Right cardiac atrium (tissue), 5 donors: ENCODE results near the gene BBLN. TPM values are rescaled to one million over a fixed set of nuclear protein-coding genes. Genes with fewer than 3 reads are reported as not detected.

ENCODE experiments used
- ATAC-seq, 2 donors: fragments of 200-7000 bp; cut with Tn5 transposase; one replicate each; pipeline versions ENCODE4 v1.8.0 to v1.9.1; 2020; ENCODE audit warnings: moderate library complexity in 2 of 2, mild to moderate bottlenecking in 1 of 2
- DNase-seq, 3 donors: peaks; one replicate each; pipeline ENCODE4 v3.0.0-alpha.2; 2020
- H3K27ac ChIP-seq: one replicate; pipeline ENCODE4 v1.5.1; 2013; ENCODE audit warnings: mild to moderate bottlenecking, low read length, control low read depth, moderate library complexity
- H3K27me3 ChIP-seq: one replicate; pipeline ENCODE4 v1.6.1; 2013; ENCODE audit not compliant: control insufficient read depth, insufficient read depth
- H3K4me1 ChIP-seq: one replicate; pipeline ENCODE4 v1.6.1; 2013; ENCODE audit warnings: low read length; ENCODE audit not compliant: control insufficient read depth, insufficient read depth
- H3K4me3 ChIP-seq: one replicate; pipeline ENCODE4 v1.5.1; 2013; ENCODE audit warnings: low read length, control low read depth
- H3K9me3 ChIP-seq: one replicate; pipeline ENCODE4 v1.6.1; 2013; ENCODE audit warnings: low read length; ENCODE audit not compliant: control insufficient read depth
- WGBS: extraction: QIAGEN DNeasy Blood & Tissue Kit; methylation state at CpG from one replicate; pipeline ENCODE4 v1.1.7; 2013; 5-methylcytosine and 5-hydroxymethylcytosine counted together
- intact Hi-C, 4 donors: fragments of 100-400 bp; cut with DNase I; formaldehyde crosslinking; loops; one replicate each; pipeline versions ENCODE4 v1.11.0 to v1.14.0; 2022 to 2023
- polyA plus RNA-seq: library from polyadenylated mRNA; stranded (reverse); fragments of 200-250 nt; gene quantifications from one replicate; pipeline ENCODE4 v1.2.3, GENCODE V29; 2013
- total RNA-seq, 4 donors: library from RNA; stranded (reverse); fragmentation: NEBNext Ultra II Directional; extraction: Animal tissue kit (Norgen Biotek cat#: 25700); gene quantifications; one replicate each; pipeline ENCODE4 v1.2.1, GENCODE V29; 2021
- donor health status: healthy with polysubstance abuse.
- donor health status: DM: no; HTN: yes; CAD: no.
- donor health status: DM: no; HTN: no; CAD: no.
- donor health status: DM: no; HTN: yes; CAD: no; lungs with severe emphysema.
- donor health status: DM: yes; HTN: yes; CAD: no.

BBLN gene
- total and polyA plus RNA-seq, 5 donors: 41.6 to 138 (median 51.9) TPM

- intact Hi-C loops: no loop called here
- H3K9me3 ChIP-seq: no peaks in the 10 kb centered on the region
- ATAC-seq (peak in 1 of 2 donors; percentile 16), DNase-seq (peak in 2 of 3 donors; percentile 4 to 28)
- H3K27me3 ChIP-seq: no peaks in the 10 kb centered on the region
- H3K4me3 ChIP-seq: no peak overlapping the region
- no peaks in the 10 kb centered on the region for H3K4me1 ChIP-seq
- 89% methylated on average over 18 of the region's 18 CpGs for WGBS
- no peak overlapping the region for H3K27ac ChIP-seq
Measured at GRCh38 chr9:128136816-128137793, 23.0 kb upstream of the BBLN start.

- Histone ChIP-seq H3K4me1 (no peaks in the 10 kb centered on the region), H3K27me3 (no peaks in the 10 kb centered on the region), H3K4me3 (no peak overlapping the region), H3K27ac (no peak overlapping the region), H3K9me3 (no peaks in the 10 kb centered on the region)
- intact Hi-C loops: no loop called here
- WGBS: 83% methylated on average over 3 of the region's 3 CpGs
- no peak for ATAC-seq
- DNase-seq: no peak
Measured at GRCh38 chr9:128138001-128138400, 22.1 kb upstream of the BBLN start.

DNA sequence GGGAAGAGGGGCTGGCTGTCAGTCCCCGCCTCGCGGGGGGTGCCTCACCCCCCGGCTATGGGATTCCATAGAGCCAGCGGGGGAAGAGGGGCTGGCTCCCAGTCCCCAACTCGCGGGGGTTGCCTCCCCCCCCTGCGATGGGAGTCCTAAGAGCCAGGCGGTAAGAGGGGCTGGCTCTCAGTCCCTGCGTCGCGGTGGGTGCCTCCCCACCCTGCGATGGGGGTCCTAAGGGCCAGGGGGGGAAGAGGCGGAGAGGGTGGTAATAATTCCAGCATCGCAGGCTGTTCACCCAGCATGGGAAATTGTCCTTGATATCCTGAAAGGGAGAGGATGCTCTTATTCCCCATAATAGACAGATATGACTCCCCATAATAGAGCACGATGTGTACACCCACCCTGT, 20.4 kb upstream of the BBLN start:
- peak in 1 of 3 donors; percentile 0 for DNase-seq
- Histone ChIP-seq H3K4me1 (no peaks in the 10 kb centered on the region), H3K27me3 (no peaks in the 10 kb centered on the region), H3K27ac (no peak overlapping the region), H3K9me3 (no peaks in the 10 kb centered on the region), H3K4me3 (no peak overlapping the region)
- intact Hi-C loops: no loop called here
- ATAC-seq: no peak
- WGBS: 71% methylated on average over 8 of the region's 16 CpGs

DNA sequence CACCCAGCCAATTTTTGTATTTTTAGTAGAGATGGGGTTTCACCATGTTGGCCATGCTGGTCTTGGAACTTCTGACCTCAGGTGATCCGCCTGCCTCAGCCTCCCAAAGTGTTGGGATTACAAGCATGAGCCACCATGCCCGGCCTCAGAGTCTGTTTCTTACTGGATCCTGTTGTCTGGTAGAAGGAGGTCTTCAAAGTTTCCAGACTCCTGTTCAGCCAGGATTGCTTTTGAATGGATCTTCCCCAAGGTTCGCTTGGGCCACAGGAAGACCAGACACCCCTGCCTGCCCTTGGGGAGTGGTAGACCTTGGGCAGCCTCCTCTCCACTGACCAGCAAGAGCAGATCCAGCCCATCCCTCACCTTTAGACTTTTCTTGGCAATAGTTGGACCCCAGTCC, 18.5 kb upstream of the BBLN start:
- intact Hi-C loops: no loop called here
- Histone ChIP-seq H3K4me1 (no peaks in the 10 kb centered on the region), H3K4me3 (no peak overlapping the region), H3K9me3 (no peaks in the 10 kb centered on the region), H3K27ac (no peak overlapping the region), H3K27me3 (no peaks in the 10 kb centered on the region)
- peak in 1 of 3 donors; percentile 2 for DNase-seq
- no peak for ATAC-seq
- WGBS: 96% methylated on average over 3 of the region's 3 CpGs

DNA sequence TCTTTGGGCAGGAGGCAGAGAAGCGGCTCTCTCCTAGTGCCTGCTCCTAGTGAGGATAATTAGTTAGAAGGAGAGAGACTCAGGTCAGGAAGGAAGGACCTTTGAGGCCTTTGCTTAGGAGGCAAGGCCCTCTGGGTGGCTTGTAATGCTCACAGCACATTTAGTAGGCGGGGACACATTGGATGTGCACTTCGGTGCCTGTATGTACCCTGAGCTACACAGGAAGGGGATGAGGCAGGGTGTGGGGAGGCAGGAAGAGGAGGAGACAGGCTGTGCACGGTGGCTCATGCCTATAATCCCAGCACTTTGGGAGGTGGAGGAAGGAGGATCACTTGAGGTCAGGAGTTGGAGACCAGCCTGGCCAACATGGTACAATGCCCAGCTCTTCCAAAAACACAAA, 18.0 kb upstream of the BBLN start:
- DNase-seq (peak in 1 of 3 donors; percentile 13), ATAC-seq (peak in 1 of 2 donors; percentile 66)
- intact Hi-C loops: no loop called here
- no peaks in the 10 kb centered on the region for H3K9me3 ChIP-seq
- H3K27ac ChIP-seq: no peak overlapping the region
- no peaks in the 10 kb centered on the region for H3K4me1 ChIP-seq
- H3K27me3 ChIP-seq: no peaks in the 10 kb centered on the region
- WGBS: 69% methylated on average over 4 of the region's 4 CpGs
- no peak overlapping the region for H3K4me3 ChIP-seq

- intact Hi-C loops: no loop called here
- no peak for ATAC-seq
- 90% methylated on average over 2 of the region's 2 CpGs for WGBS
- H3K27me3 ChIP-seq: no peaks in the 10 kb centered on the region
- no peak overlapping the region for H3K4me3 ChIP-seq
- H3K27ac ChIP-seq: no peak overlapping the region
- H3K9me3 ChIP-seq: no peaks in the 10 kb centered on the region
- peak in 2 of 3 donors; percentile 1 to 21 for DNase-seq
- H3K4me1 ChIP-seq: no peaks in the 10 kb centered on the region
Measured at GRCh38 chr9:128142596-128142995, 17.5 kb upstream of the BBLN start.

DNA sequence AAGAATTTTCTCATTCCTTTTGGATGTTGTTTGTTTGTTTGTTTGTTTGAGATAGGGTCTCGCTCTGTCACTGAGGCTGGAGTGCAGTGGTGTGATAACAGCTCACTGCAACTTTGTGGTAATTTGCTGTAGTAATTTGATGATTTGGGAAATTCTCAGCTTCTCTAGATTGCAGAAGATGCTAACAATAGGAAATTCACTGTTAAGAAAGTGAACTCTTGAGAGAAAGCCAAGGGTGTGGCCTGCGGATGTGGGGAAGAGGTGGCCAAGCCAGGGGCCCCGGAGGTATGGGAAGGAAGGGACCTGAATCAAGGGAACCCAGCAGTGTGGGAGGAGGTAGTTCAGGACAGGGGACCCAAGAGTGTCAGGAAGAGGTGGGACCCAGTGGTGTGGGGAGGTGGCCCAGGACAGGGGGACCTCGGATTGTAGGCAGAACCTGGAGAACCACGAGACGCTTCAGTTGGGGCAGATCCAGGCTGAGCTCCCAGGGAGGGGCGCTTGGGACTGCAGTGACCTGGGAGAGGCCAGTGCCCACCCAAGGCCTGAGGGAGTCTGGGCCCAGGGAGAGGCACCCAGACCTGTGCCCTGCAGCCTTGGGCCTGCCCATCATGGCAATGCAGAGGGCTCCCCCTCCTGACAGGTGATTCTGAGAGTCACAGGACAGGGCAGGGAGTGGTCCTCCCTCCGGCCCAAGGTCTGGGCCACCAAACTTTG, 16.4 kb upstream of the BBLN start:
- Histone ChIP-seq H3K4me3 (no peak overlapping the region), H3K4me1 (no peaks in the 10 kb centered on the region), H3K27ac (no peak overlapping the region), H3K9me3 (no peaks in the 10 kb centered on the region), H3K27me3 (no peaks in the 10 kb centered on the region)
- intact Hi-C loops: no loop called here
- peak in 2 of 3 donors; percentile 12 to 35 for DNase-seq
- peak; percentile 17 to 48 for ATAC-seq
- 71% methylated on average over 8 of the region's 8 CpGs for WGBS

DNA sequence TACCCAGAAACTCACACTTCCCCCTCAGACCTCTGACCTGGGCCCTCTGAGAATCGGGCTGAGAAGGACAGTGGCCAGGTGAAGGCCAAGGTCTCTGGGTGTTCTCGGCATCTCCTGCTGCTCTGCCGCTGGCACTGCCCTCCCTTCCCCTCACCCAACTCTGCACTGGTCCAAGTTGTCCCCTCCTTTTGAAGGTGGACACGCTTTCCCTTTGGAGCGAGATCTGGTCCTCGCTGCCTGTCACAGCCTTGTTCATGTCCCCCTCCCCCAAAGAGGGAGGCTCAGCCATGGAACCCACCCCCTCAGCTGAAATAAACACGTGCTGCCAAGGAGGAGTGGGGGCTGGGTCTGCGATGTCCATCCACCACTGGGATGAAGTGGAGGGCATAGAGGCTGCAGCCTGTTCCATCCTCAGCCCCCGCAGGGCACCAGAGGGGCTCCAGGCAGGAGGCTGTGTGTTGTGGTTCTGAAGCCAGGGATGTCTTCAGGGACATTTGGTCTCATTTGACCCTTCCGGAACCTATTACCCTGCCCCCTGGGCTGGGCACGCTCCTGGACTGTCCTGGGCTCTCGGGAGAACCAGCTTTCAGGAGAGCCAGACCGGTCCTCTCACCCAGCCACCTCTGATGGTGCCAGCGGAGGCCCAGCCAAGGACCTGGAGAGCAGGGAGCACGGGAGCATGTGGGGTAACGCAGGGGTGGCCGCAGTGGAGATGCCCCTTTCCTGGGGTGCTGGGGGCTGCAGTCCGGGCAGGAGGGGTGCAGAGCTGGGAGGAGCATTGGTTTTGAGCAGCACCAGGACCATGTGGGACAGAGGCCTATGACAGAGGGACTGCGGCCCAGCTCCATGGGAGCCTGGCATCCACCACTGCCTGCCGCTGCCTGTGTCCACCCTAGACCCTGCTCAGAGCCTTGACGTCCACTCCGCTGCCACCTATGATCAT, 15.6 kb upstream of the BBLN start:
- no peaks in the 10 kb centered on the region for H3K4me1 ChIP-seq
- H3K27ac ChIP-seq: no peak overlapping the region
- 90% methylated on average over 22 of the region's 22 CpGs for WGBS
- ATAC-seq (no peak), DNase-seq (peak in 2 of 3 donors; percentile 12 to 38)
- intact Hi-C loops: no loop called here
- no peaks in the 10 kb centered on the region for H3K9me3 ChIP-seq
- H3K27me3 ChIP-seq: no peaks in the 10 kb centered on the region
- no peak overlapping the region for H3K4me3 ChIP-seq

- intact Hi-C loops: no loop called here
- Histone ChIP-seq H3K27ac (no peak overlapping the region), H3K4me1 (no peaks in the 10 kb centered on the region), H3K4me3 (no peak overlapping the region), H3K27me3 (no peaks in the 10 kb centered on the region), H3K9me3 (no peaks in the 10 kb centered on the region)
- peak in 1 of 3 donors; percentile 0 for DNase-seq
- 78% methylated on average over 8 of the region's 8 CpGs for WGBS
- no peak for ATAC-seq
Measured at GRCh38 chr9:128145536-128145935, 14.5 kb upstream of the BBLN start.

GRCh38 chr9:128145951-128146351, 14.1 kb upstream of the BBLN start:
- DNase-seq: peak in 1 of 3 donors; percentile 9
- H3K27me3 ChIP-seq: no peaks in the 10 kb centered on the region
- intact Hi-C loops: no loop called here
- H3K27ac ChIP-seq: no peak overlapping the region
- 80% methylated on average over 13 of the region's 13 CpGs for WGBS
- H3K9me3 ChIP-seq: no peaks in the 10 kb centered on the region
- no peaks in the 10 kb centered on the region for H3K4me1 ChIP-seq
- H3K4me3 ChIP-seq: no peak overlapping the region
- ATAC-seq: no peak
